ENCODE results near the gene PARP12.

DNA sequence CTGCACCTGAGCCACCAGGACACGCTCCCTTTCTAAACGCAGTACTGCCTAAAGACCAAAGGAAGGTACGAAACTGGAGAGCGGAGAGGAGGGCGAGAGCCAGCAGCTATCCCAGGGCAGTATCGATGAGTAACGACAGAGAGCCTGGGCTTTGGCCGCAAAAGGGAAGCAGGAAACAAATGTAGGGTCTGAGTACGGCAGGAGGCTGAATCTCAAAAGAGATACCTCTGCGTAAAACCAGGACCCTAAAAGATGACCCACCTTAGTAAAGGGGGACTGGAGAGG, 20.4 kb downstream of the PARP12 start:
- TF ChIP-seq TAF1 (IDR thresholded peaks at IDR 0.05; ENCODE audit: borderline replicate concordance, insufficient read depth, low read length) (no peak), SIN3A (IDR thresholded peaks at IDR 0.05; ENCODE audit: borderline replicate concordance, insufficient read depth, low read length) (no peak)

Measured in PFSK-1 (cell line).